GM10847 (cell line): ENCODE data around the gene OR52W1.

ENCODE experiments used
- POLR2A ChIP-seq: IDR thresholded peaks from 2 replicates; pipeline ENCODE4 v1.6.1; 2011; ENCODE audit not compliant: insufficient read length; ENCODE audit errors: extremely low read depth

OR52W1 gene, protein sequence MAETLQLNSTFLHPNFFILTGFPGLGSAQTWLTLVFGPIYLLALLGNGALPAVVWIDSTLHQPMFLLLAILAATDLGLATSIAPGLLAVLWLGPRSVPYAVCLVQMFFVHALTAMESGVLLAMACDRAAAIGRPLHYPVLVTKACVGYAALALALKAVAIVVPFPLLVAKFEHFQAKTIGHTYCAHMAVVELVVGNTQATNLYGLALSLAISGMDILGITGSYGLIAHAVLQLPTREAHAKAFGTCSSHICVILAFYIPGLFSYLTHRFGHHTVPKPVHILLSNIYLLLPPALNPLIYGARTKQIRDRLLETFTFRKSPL

DNA sequence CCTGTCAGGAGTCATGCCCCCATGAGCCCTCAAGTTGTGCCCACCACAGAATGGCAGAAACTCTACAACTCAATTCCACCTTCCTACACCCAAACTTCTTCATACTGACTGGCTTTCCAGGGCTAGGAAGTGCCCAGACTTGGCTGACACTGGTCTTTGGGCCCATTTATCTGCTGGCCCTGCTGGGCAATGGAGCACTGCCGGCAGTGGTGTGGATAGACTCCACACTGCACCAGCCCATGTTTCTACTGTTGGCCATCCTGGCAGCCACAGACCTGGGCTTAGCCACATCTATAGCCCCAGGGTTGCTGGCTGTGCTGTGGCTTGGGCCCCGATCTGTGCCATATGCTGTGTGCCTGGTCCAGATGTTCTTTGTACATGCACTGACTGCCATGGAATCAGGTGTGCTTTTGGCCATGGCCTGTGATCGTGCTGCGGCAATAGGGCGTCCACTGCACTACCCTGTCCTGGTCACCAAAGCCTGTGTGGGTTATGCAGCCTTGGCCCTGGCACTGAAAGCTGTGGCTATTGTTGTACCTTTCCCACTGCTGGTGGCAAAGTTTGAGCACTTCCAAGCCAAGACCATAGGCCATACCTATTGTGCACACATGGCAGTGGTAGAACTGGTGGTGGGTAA, at the start of gene OR52W1:
Gene OR52W1, plus strand, starts transcription at position 51 of the 637 bp plus-strand sequence. Its CDS starts 0 bp downstream, at position 51.
- no peak for TF ChIP-seq POLR2A

DNA sequence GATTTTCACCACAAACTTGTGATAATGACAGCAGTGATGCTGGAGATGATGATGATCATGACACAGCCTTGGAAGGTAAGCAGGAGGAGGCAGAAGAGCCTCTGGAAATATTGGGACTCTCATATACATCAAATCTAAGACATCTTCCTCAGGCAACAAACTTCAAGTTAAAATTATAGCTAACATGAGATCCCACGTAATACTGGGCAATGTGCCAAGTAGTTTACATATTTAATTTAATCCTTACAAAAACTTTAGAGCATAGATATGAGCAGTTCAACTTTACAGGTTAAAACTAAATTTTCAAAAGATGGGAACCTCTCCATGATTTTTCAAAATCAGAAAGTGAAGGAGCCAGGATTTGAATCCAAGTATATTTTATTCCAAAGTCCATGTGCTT, 47.9 kb upstream of the OR52W1 start:
- TF ChIP-seq POLR2A = no peak

DNA sequence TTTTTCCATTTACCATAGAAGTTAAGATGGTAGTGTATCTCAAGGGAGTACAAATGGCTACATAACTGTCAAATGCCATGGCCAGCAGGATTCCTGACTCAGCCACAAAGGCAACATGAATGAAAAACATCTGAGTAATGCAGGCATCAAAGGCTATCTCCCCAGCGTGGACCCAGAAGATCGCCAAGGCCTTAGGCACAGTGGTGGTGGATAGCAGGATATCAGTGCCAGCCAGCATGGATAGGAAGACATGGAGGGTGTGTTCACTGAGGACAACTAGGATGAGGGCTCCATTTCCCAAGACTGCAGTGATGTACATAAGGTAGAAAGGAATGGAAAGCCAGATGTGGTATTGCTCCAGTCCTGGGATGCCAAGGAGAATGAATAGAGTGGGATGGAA, 46.9 kb upstream of the OR52W1 start:
- no peak for TF ChIP-seq POLR2A

DNA sequence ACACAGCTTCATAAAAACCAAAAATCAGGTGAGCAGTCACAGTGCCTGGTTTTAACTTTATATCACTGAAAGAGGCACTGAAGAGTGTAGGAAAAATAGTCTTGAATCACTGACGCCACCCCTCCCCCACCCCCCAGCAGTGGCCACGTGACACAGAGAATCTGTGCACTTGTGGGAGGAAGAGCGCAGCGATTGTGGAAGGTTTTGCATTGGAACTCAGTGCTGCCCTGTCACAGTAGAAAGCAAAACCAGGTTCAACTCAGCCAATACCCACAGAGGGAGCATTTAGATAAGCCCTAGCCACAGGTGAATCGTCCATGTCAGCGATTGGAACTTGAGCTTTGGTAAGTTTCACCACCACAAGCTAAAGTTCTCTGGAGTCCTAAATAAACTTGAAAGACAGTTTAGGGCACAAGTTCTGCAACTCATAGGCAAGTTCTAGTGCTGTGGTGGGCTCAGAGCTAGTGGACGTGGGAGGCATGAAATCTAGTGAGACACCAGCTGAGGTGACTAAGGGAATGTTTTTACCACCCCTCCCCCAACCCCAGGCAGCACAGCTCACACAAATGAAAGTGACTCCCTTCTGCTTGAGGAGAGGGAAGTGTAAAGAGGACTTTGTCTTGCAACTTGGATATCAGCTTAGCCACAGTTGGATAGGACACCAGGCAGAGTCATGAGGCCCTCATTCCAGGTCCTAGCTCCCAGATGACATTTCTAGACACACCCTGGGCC, 42.2 kb upstream of the OR52W1 start:
- no peak for TF ChIP-seq POLR2A

DNA sequence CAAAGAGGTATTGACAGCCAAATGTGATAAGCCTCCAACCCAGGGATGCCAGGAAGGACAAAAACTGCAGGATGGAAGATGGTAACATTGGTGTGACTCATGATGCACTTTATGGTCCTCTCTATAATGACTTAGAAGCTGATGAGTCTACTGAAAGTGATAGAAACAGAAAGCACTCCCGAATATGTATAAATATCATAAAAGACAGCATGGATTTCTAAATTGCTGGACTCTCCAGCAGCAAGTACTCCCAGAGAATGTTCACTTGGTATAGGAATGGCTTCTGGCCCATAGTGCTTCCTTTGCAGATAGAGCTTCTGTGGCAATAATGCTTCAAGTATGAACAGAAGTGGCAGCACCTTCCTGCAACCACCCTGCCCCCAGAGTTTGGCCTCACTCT, 28.8 kb upstream of the OR52W1 start, which contains the start of gene OR52B2:
Gene OR52B2, minus strand, starts transcription at position 101 of the 400 bp plus-strand sequence. Its CDS starts 0 bp downstream, at position 101.
- TF ChIP-seq POLR2A = no peak

DNA sequence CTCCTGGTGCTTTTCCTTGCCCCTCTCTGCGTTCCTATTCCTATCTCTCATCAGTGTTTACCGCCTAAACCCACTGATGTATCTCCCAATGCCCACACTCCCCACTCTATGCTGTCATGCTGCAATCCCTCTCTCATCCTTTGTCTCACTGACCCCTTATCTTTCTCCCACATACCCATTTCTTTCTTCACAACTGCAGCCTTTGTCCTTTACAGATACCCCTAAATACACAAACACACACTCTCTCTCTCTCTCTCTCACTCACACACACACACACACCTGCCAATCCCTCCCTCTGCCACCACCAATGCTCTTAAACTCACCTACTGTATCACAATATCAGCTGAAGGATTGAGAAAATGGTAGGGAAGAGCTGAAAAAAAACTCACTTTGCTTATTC, 23.6 kb upstream of the OR52W1 start:
- TF ChIP-seq POLR2A = no peak

DNA sequence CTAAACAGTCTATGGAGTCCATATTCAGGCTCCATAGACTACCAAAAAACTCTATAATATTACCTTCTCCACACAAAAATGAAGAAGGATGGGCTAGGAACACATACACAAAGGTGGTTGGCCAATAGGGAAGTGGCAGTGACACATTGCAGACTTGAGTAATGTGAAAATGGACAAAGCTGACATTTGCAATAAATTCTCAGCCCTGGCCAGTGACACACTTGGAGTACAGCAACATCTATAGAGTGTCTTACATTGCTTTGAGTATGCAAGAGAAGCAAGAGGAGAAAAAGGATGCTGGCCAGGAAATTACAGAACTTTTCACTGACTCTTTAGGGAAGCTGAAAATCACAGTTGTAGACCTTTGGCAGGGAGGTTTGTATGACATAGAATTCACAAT, 7.3 kb upstream of the OR52W1 start:
- no peak for TF ChIP-seq POLR2A

DNA sequence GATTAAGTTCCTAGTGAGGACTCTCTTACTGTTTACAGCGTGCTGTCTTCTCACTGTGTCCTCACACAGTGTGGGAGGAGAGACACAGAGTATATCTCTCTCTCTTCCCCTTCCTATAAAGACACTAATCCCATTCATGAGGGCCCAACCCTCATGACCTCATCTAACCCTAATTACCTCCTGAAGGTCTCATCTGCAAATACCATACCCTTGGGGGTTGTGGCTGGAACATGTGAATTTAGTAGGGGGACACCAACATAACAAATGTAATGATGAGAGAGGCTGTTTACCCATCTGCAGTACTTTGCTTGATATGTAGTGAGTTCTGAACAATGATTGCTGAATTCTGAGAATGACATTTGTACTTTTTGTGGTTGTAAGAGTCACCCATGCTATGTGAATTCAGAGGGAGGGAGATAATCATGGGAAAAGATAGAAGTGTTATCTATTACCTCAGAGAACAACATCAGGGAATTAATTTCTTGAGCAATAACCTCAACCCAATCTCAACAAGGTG, 4.9 kb upstream of the OR52W1 start:
- no peak for TF ChIP-seq POLR2A

DNA sequence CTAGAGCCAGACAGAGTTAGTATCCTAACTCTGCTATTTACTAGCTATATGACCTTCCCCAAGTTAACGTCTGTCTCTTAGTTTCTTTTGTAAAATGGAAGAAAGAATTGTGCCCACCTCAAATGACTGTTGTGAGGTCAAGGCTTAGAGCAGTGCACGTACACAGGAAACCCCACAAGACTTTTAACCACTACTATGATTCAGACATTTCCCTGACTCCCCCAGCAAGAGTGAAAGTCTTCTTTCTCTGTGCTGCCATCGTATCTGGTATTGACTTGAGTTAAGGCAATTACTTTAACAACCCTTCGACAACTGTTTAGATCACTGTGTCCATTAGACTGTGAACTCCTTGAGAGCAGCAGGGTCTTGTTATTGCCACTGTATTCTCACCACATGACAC, 2.6 kb upstream of the OR52W1 start:
- TF ChIP-seq POLR2A = no peak

DNA sequence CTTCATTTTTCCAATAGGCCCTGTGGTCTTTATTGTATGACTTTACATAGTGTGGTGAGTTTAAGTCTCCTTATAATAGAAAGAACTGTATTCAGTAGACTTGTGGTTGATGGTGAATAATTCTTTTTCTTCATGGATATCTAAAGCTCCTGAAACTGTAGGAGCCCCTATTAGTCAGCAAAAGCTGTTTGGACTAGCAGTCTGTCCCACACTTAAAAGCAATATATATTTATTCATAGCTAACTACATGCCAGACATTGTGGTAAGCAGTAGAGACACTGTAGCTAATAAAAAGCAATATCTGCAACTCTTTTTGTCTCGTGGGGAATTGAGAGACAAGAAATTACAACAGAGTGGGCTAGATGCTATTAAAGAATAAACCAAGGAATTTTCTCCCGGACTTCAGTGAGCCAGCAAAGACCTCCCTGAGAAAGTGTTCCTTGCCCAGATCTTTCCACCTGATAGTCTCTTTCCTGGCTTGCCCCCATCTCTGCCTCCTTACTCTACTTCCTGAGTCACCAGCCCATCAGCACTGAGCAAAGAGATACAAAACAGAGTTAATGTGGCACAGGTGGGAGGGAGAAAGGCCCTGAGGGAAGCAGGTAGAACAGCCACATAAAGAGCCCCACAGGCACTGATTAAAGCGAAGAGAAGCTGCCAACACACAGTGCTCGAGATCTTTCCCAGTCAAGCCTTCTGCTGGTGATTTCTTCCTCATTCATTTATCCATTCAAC, 1.4 kb upstream of the OR52W1 start:
- no peak for TF ChIP-seq POLR2A

DNA sequence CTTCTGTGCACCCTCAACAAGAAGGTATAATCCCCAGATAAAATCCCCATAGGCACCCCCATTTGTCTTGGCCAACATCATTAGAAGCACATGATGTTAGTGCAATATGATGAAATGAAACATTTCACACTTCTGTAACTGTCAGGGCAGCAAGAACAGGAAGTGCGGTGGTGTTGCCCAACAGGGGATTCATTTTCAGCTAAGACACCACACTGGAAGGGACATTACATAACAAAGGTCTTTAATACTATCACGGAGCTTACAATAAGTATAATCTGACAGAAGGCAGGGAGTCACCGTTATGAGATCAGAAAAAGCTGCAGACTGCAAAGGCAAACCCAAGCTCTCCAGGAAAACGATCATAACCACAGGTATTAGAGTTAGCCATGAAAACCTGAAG, 2.0 kb downstream of the OR52W1 start:
- TF ChIP-seq POLR2A = no peak

DNA sequence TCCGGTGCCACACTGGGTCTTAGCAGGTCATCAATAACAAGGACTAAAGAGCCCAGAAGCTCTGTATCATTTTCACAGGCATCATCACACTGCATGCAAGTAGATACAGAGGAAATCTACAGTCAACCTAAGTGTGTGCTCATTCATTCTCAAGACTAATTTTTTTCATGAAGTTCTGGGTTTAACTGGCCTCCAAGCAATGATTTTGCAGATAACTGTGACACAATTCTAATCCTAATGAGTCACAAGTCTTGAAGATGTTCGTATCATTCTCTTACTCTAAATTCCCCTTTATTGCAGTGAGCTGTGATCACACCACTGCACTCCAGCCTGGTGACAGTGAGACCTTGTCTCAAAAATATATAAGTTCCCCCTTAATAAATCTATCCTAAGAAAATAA, 2.5 kb downstream of the OR52W1 start:
- TF ChIP-seq POLR2A = no peak

DNA sequence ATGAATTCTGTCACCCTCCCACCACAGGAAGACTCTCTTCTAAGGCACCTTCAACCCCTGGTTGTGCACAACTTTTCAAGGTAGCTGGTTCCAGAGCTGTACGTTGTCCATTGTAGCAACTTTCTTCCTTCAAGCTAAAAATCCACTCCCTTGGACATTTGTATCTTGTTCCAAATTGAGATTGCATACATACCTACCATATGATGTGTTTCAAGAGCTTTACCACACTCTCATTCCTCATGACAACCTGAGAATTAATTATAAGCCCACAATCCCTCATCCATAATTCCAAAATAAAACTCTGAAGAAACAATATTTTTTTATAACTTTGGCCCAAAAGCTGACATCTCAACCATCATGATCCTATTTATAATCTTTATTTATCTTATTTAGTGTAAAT, 3.0 kb downstream of the OR52W1 start:
- TF ChIP-seq POLR2A = no peak

DNA sequence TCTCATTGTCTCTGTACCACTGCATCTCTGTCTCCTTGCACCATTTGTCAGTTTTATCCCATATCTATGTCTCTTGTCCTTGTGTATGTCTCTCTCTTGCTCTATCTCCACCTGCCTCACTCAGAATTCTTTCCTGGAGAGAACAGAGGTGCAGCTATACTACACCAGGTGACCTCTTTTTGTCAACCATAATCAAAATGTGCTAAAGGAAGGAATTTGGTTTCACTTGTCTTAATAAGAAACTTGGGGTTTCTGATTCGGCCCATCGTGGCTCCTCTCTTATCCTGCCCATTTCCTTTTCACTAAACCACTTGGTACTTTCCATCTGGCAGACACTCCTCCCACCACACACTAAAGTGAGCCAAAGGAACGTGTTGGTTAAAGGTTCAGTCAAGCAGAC, 4.3 kb downstream of the OR52W1 start:
- TF ChIP-seq POLR2A = no peak

DNA sequence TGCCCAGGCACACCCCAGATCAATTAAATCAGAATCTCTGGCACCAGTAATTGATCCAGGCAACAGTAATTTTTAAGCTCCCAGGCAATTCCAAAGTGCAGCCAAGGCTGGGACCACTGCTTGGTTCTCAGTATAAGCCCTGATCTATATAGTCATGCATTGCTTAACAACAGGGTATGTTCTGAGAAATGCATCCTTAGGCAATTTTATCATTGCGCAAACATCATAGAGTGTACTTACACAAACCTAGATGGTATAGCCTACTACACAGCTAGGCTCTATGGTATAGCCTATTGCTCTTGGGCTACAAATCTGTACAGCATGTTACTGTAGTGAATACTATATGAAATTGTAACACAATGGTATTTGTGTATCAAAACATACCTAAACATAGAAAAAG, 5.7 kb downstream of the OR52W1 start:
- TF ChIP-seq POLR2A = no peak

DNA sequence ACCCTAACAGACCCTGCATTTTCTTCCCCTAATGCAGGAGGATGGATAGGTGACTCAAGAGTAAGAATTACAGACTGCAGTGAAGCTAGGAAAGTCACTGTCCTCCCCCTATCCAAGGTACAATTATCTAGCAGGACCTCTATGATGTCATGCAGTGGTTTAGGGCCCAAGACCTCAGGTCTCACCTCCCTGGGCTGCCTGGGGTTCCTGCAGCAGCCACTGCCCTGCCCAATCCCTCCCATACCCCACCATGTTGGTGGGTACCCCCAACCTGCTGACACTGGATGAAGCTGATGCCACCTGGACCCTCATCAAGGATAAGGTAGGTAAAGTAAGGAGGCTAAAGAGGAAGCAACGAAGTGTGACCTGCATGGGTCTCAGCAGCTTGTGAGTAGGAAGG, 6.3 kb downstream of the OR52W1 start, which contains the start of gene C11orf42:
Gene C11orf42, plus strand, starts transcription at position 192 of the 400 bp plus-strand sequence. Its CDS starts 59 bp downstream, at position 251.
- no peak for TF ChIP-seq POLR2A
